ENCODE measurements around the gene RCOR1. TPM values are rescaled to one million over a fixed set of nuclear protein-coding genes. Genes with fewer than 3 reads are reported as not detected.

The RCOR1 gene
- polyA plus RNA-seq, 2 of the 4 experiments (the other 2 are of a cell fraction): 17.7 to 24.7 TPM

- Histone ChIP-seq H3K9me3 (no peaks in the 10 kb centered on the region), H3K27ac (no peak overlapping the region), H3K4me3 (no peak overlapping the region), H3K4me1 (peaks cover 19% of the 10 kb centered on the region; the same call in 2 of the 3 replicates), H3K4me2 (no peak overlapping the region)
- POLR2A ChIA-PET: no interaction called here
- TF ChIP-seq FOXS1 (CRISPR knock-in tag; IDR thresholded peaks at IDR 0.05): no peak
- TF ChIP-seq MAZ (IDR thresholded peaks at IDR 0.05; ENCODE audit: borderline replicate concordance, low read depth, low read length): no peak
- no peak for TF ChIP-seq GATA3 (IDR thresholded peaks at IDR 0.05; ENCODE audit: borderline replicate concordance)
- TF ChIP-seq, protein P1, sequence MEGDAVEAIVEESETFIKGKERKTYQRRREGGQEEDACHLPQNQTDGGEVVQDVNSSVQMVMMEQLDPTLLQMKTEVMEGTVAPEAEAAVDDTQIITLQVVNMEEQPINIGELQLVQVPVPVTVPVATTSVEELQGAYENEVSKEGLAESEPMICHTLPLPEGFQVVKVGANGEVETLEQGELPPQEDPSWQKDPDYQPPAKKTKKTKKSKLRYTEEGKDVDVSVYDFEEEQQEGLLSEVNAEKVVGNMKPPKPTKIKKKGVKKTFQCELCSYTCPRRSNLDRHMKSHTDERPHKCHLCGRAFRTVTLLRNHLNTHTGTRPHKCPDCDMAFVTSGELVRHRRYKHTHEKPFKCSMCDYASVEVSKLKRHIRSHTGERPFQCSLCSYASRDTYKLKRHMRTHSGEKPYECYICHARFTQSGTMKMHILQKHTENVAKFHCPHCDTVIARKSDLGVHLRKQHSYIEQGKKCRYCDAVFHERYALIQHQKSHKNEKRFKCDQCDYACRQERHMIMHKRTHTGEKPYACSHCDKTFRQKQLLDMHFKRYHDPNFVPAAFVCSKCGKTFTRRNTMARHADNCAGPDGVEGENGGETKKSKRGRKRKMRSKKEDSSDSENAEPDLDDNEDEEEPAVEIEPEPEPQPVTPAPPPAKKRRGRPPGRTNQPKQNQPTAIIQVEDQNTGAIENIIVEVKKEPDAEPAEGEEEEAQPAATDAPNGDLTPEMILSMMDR (IDR thresholded peaks at IDR 0.05): no peak
- TF ChIP-seq POLR2AphosphoS2 (conservative IDR thresholded peaks at IDR 0.05; ENCODE audit: low read length): no peak
- TF ChIP-seq, protein P2, sequence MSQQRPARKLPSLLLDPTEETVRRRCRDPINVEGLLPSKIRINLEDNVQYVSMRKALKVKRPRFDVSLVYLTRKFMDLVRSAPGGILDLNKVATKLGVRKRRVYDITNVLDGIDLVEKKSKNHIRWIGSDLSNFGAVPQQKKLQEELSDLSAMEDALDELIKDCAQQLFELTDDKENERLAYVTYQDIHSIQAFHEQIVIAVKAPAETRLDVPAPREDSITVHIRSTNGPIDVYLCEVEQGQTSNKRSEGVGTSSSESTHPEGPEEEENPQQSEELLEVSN (IDR thresholded peaks at IDR 0.05; ENCODE audit: borderline replicate concordance, low read depth): no peak
- TF ChIP-seq HMGXB4 (CRISPR knock-in tag; IDR thresholded peaks at IDR 0.05; ENCODE audit: borderline replicate concordance): no peak
- no peak for TF ChIP-seq CBX2 (IDR thresholded peaks at IDR 0.05; ENCODE audit: borderline replicate concordance, low read depth)
- no peak for TF ChIP-seq CHD4 (IDR thresholded peaks at IDR 0.05; ENCODE audit: borderline replicate concordance)
- no peak for TF ChIP-seq RFX5 (IDR thresholded peaks at IDR 0.05)
- TF ChIP-seq NR3C1 (IDR thresholded peaks at IDR 0.05): no peak
- TF ChIP-seq JUN (IDR thresholded peaks at IDR 0.05): no peak
- TF ChIP-seq, protein P3, sequence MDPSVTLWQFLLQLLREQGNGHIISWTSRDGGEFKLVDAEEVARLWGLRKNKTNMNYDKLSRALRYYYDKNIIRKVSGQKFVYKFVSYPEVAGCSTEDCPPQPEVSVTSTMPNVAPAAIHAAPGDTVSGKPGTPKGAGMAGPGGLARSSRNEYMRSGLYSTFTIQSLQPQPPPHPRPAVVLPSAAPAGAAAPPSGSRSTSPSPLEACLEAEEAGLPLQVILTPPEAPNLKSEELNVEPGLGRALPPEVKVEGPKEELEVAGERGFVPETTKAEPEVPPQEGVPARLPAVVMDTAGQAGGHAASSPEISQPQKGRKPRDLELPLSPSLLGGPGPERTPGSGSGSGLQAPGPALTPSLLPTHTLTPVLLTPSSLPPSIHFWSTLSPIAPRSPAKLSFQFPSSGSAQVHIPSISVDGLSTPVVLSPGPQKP (IDR thresholded peaks at IDR 0.05; ENCODE audit: low read depth, low read length): no peak
- TF ChIP-seq ESRRA (IDR thresholded peaks at IDR 0.05; ENCODE audit: borderline replicate concordance, low read length): no peak
- no peak for TF ChIP-seq SMC3 (IDR thresholded peaks at IDR 0.05)
- no peak for TF ChIP-seq ATOH8 (CRISPR knock-in tag; IDR thresholded peaks at IDR 0.05; ENCODE audit: low read depth)
- no peak for TF ChIP-seq HDAC2 (IDR thresholded peaks at IDR 0.05)
- WGBS (ENCODE audit: missing lambda C conversion rate): 93% methylated on average over 3 of the region's 3 CpGs
- ATAC-seq: no peak
- CTCF ChIA-PET: interaction anchor here (1.5 to 1.8 kb wide), 2 partner anchors 23 to 233 kb away, joined by 5 to 7 read pairs; no protein-coding TSS in a partner anchor
- DNase-seq (ENCODE audit: low read depth in 1 of 2, low spot score in 1 of 2): no peak
- no peak for FAIRE-seq
These were observed 79.0 kb downstream of the RCOR1 start for GRCh38 chr14:102671410-102671809.

DNA sequence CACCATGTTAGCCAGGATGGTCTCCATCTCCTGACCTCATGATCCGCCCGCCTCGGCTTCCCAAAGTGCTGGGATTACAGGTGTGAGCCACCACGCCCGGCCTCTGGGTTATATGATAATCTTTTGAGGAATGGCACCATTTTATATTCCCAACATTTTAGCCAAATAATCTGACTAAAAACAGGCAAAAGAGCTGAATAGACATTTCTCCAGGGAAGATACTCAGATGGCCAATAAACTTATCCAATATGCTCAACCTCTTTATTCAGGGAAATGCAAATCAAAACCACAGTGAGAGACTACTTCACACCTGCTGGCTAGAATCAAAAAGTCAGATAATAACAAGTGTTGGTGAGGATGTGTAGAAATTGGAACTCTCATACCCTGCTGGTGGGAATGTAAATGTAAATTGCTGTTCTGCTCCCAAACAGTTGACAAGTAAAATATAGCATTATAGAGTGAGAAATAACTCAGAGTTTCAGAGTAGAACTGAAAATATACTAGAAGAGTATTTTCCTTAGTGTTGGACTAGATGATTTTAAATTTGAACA is 80.0 kb downstream of the RCOR1 start:
- FAIRE-seq: no peak
- no peak overlapping the region for H3K4me2 ChIP-seq
- H3K9me3 ChIP-seq: no peaks in the 10 kb centered on the region
- ChIA-PET POLR2A (no interaction called here), CTCF (interaction anchor here (0.9 to 1.8 kb wide), 3 partner anchors 22 to 234 kb away, joined by 3 to 7 read pairs (median 5); no protein-coding TSS in a partner anchor)
- WGBS (ENCODE audit: missing lambda C conversion rate): 97% methylated on average over 5 of the region's 5 CpGs
- no peak for ATAC-seq
- H3K4me1 ChIP-seq: peaks cover 19% of the 10 kb centered on the region; the same call in 2 of the 3 replicates
- H3K4me3 ChIP-seq: no peak overlapping the region
- H3K27ac ChIP-seq: no peak overlapping the region
- DNase-seq (ENCODE audit: low read depth in 1 of 2, low spot score in 1 of 2): no peak
- TF ChIP-seq MAX (IDR thresholded peaks at IDR 0.05) (no peak), NPAS2 (CRISPR knock-in tag; IDR thresholded peaks at IDR 0.05; ENCODE audit: borderline replicate concordance) (no peak), ZC3H11A (IDR thresholded peaks at IDR 0.05) (no peak), CBX2 (IDR thresholded peaks at IDR 0.05; ENCODE audit: borderline replicate concordance, low read depth) (no peak), FOSB (CRISPR knock-in tag; IDR thresholded peaks at IDR 0.05) (no peak), TFCP2L1 (CRISPR knock-in tag; IDR thresholded peaks at IDR 0.05) (no peak), MAFK (IDR thresholded peaks at IDR 0.05; ENCODE audit: partially characterized antibody) (peak; percentile 80), REST (IDR thresholded peaks at IDR 0.05) (no peak)
- TF ChIP-seq, protein P1 (IDR thresholded peaks at IDR 0.05): no peak

All from A549 (cell line).